ENCODE data around the gene DNAJC30.
"Not testable (repeated sequence)": the region's sequence is repeated elsewhere in the genome, so short reads cannot be mapped to it uniquely, and the experiment has no call there.

DNAJC30 gene

DNA sequence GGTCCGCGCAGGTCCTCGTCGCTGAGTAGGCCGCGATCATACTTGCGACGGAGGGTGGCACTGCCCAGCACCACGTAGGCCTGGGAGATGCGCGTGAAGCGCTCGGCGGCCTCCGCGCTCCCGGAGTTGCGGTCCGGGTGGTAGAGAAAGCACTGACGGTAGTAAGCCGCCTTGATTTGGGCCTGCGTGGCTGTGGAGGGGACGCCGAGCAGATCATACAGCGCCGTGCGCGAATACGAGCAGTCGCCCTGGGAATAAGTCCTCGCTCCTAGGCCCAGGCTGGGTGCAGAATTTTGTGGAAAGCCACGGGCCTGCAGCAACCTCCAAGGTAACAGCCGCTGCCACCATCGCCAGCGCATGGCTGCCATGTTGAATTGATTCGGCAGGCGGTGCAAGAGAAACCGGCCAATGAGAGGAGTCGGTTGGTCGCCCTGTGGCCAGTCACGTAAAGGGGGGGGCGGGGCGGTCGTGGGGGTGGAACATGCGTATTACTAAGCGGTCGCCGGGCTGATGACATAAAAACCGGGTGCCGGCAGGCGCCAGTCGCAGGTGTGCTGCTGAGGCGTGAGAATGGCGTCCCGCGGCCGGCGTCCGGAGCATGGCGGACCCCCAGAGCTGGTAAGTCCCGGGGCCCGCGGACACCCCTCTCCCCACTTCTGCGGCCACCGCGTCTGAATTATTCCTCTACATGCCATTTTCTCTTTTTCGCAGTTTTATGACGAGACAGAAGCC lies at the start of gene DNAJC30, which contains the start of gene BUD23:
TSS of gene DNAJC30 (minus strand) at position 398 of the 732 bp plus-strand sequence. CDS start at position 368, 30 bp downstream.
TSS of gene BUD23 (plus strand) at position 542 of the 732 bp plus-strand sequence. CDS start at position 571, 29 bp downstream.
- DNase-seq, result peak; percentile 25 to 84

DNA sequence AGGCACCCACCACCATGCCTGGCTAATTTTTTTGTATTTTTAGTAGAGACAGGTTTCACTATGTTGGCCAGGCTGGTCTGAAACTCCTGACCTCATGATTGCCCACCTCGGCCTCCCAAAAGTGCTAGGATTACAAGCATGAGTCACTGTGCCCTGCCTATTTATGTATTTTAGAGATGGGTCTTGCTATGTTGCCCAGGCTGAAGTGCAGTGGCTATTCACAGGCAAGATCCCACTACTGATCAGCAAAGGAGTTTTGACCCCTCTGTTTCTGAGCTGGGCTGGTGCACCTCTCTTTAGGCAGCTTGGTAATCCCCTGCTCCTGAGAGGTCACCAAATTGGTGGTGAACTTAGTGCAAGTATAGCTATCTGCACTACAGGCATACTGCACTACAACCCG lies 49.1 kb upstream of the DNAJC30 start:
- no peak for DNase-seq

DNA sequence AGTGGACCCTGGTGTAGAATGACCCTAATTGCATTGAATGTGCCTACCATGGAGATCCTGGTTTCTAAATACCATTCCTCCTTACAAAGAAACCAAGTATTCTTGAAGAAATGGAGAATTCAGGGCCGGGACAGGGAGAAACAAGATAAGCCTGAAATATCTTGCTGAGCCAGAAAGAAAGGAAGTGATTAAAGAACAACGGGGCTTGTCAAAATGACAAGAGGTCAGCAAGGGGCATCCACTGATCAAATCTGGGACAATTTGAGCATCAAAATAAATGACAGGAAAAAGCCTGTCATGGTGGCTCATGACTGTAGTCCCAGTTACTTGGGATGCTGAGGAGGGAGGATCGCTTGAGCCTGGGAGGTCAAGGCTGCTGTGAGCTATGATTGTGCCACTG lies 47.2 kb upstream of the DNAJC30 start:
- DNase-seq, result no peak

GRCh38 chr7:73728551-73728950 lies 45.3 kb upstream of the DNAJC30 start:
- DNase-seq, result no peak

DNA sequence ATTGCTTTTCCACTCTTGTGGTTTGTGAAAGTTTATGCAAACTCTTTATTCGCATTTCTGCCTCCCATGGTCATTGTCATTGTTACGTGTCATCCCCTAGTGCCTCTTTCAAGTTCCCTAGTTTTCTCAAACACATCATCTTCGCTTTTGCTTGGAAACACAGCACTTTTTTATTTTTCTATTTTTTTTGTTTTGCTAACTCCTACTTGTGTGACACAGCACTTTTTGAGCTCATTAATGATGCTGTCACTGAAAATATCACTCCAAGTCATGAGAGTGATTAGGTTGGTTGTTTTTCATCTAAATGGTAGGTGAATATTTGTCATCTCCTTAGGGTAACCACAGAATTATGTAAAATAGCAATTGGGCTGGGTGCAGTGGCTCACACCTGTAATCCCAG lies 44.7 kb upstream of the DNAJC30 start:
- no peak for DNase-seq

- DNase-seq, result no peak
Measured at GRCh38 chr7:73726083-73726466, 42.8 kb upstream of the DNAJC30 start.

DNA sequence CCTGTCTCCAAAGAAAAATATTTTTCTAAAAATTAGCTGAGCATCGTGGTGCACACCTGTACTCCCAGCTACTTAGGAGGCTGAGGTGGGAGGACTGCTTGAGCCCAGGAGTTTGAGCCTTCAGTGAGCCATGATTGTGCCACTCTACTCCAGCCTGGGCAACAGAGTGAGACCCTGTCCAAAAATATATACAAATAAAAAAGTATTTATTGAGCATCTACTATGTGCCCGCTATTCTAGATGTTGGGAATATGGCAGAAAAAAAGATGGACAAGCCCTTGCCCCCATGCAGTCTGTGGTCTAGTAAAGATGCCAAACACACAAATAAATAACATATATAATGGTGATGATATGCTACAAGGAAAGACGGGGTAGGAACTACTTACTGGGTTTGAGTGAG lies 40.6 kb upstream of the DNAJC30 start:
- no peak for DNase-seq

GRCh38 chr7:73722785-73723184 lies 39.5 kb upstream of the DNAJC30 start:
- no peak for DNase-seq

GRCh38 chr7:73722182-73722581 lies 38.9 kb upstream of the DNAJC30 start:
- not testable (repeated sequence) for DNase-seq

DNA sequence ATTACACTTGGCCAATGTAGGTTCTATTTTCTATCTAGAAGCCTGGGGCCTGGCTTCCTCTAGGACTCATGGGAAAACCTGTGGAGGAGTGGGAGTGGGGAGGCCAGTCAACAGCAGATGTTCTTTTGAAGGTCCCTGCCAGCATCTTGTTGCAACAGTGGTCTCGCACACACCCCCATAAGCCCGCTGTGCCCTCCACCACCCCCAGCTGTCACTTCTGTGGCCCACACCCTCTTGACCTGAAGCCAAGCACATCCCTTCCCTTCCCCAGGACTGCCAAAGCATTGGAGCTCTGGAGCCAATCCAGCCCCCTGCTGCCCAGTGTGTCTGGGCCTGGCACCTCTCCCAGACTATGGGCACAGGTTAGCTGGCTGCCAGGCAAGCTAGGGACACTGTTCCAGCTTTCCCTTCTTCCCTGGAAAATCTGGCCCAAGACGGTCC lies 38.1 kb upstream of the DNAJC30 start:
- peak; percentile 90 to 93 for DNase-seq

DNA sequence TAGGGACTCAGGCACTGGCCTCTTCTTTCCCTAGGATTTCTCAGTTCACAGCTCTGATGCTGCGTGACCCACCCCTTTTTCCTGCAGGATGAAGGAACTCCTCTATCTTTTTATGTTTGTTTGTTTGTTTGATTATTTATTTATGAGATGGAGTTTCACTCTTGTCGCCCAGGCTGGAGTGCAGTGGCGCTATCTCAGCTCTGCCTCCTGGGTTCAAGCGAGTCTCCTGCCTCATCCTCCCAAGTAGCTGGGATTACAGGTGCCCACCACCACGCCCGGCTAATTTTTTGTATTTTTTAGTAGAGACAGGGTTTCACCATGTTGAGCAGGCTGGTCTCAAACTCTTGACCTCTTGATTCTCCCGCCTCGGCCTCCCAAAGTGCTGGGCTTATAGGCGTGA lies 37.2 kb upstream of the DNAJC30 start:
- not testable (repeated sequence) for DNase-seq

GRCh38 chr7:73719806-73720169 lies 36.5 kb upstream of the DNAJC30 start:
- DNase-seq, result no peak

DNA sequence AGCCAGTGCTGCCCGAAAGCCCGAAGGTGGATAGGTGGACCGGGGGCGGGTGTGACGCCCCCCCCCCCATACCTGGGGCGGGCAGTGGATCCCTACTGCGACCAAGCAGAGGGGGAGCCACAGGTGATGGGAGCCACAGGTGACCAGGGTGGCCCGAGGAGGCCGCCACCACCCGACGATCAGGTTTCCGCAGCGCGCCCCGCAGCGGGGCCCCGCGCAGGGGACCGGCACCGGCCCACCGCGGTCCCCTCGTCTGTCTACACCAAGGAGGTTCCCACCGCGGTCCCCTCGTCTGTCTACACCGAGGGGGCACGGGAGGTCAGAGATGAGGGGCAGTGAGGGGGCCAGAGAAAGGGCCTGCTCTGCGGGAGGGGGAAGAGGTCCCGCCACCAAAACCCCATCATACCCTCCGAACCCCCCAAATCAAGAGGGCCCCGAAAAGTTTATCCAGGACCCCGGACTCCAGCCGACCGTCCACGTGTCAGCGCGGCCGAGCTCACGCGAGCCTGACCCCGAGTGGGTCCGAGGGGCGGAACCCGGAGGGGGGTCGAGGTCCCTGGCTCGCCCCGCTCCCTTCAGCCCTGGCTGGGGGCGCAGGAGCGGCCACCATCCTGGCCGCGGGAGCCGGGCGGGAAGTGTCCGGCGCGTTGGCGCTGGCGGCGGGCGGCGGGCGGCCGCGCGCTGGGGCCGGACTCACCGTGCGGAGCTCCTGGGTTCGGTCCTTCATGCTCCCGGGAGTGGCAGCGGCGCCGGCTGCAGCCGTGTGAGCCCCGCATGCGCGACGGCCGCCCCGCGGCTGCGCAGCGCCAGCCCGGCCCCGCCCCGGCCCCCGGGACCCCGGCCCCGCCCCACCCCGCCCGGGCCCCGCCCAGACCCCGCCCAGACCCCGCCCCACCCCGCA lies 35.9 kb upstream of the DNAJC30 start, which contains the start of gene STX1A:
TSS of gene STX1A (minus strand) at position 765 of the 901 bp plus-strand sequence. CDS start at position 727, 38 bp downstream.
- no peak for DNase-seq

GRCh38 chr7:73718438-73718881 lies 35.2 kb upstream of the DNAJC30 start:
- DNase-seq, result no peak

DNA sequence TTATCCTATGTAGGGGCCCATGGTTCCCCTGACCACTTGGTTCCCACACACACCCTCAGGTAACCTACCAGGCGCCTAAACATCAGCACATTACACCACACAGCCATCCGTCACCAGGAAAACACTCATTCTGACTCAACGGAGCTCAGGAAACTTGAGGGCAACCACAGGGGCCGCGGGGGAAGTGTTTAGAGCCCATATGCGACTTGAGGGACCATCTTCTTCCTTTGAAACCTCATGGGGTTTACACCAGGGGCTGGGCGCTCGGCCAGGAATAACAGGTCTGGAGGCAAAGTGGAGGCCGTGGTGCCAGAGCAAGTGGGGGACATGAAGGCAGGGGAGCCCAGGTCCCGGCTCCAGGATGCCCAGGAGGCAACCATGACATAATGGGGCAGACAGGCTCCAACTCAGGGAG lies 34.7 kb upstream of the DNAJC30 start:
- DNase-seq, result no peak

DNA sequence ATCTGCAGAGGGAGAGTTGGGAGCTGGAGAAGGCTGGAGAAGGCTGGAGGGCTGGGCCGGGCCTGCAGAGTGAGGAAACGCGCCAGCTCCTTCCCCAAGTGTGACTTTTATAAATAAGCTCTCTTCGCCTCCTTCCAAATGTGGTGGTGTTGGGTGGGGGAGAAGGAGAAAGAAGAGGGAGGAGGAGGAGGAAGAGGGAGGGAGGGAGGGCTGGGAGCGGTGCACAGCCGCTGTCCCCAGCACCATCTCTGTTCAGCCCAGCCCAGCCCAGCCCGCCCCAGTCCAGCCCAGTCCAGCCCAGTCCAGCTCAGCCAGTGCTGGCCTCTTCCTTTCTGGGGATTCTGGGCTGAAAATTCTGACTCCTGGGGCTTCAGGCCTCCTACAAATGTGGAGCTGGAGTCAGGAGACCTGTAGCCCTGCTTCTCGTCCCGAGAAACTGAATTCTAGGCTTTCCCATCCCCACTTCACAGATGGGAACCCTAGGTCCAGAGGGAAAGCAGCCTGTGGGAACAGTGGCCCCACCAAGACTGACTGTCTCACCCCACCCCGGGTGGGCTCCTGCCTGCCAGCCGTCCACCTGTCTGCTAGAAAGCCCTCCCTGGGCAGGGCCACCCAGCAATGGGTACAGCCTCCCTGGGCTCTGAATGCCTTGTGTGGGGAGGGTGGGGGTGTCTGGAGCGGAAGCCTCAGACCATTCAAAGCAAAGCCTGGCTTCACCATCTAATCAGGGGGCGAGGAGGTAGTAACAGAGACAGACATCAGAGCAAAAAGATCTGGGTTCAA lies 34.0 kb upstream of the DNAJC30 start:
- no peak for DNase-seq

- no peak for DNase-seq
Measured at GRCh38 chr7:73716318-73716890, 33.2 kb upstream of the DNAJC30 start.

DNA sequence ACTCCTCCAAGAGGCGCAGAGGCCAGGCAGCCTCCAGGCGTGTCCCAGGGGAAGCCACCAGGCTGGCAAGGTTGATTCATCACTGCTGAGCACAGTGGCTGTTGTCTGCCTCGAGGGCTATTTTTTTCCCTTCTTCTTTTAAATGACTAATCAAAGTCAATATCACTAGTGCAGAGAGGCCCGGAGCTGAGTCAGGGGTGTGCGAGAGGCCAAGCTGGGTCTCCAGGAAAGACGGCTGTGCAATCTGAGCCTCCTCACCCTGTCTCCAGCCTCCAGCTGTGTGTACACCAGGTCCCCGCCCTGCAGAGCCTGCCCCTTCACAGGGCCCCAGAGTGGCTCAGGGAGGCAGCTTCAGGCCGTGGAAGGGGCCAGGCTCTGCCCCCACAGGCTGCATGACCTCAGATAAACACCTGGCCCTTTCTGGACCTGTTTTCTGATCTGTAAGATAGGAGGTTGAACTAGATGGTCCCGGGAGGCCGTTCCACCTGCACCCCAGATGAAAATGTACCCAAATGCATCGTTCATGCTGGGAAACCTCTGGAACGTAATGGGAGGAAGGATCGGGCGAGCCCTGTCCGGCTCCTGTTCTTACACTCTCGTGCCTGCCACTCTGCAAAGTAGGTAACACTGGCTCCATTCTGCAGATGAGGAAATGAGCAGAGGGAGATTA lies 32.5 kb upstream of the DNAJC30 start:
- no peak for DNase-seq

DNA sequence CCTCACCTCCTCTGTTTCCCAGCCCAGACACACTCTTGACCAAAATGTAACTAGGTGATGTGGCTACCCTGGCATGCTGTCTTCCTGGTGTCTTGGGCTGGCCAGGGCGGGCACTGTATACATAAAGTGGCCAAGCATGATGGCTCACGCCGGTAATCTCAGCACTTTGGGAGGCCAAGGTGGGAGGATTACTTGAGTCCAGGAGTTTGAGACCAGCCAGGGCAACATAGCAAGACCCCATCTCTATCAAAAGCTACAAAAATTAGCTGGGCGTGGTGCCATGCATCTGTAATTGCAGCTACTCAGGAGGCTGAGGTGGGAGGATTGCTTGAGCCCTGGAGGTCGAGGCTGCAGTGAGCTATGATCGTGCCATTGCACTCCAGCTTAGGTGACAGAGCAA lies 30.1 kb upstream of the DNAJC30 start:
- DNase-seq, result not testable (repeated sequence)

DNA sequence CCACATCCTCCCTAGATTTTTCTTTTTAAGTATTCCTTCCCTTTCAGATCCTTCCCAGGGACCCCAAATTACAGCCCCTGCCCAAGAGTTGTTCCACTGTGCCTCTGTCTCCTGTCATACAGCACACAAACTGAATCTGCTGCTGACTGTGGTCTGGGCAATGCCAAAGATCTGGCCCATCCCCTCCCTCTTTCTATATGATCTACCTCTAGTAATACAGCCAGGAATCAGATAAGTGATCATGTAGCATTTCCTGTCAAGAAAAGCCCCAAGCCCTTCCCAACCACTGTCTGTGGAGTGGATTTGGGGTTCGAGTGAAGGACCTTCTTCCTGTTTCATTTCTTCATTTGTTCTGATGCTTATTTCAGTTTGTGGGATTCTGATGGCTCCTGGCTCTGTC lies 29.5 kb upstream of the DNAJC30 start:
- DNase-seq, result no peak

DNA sequence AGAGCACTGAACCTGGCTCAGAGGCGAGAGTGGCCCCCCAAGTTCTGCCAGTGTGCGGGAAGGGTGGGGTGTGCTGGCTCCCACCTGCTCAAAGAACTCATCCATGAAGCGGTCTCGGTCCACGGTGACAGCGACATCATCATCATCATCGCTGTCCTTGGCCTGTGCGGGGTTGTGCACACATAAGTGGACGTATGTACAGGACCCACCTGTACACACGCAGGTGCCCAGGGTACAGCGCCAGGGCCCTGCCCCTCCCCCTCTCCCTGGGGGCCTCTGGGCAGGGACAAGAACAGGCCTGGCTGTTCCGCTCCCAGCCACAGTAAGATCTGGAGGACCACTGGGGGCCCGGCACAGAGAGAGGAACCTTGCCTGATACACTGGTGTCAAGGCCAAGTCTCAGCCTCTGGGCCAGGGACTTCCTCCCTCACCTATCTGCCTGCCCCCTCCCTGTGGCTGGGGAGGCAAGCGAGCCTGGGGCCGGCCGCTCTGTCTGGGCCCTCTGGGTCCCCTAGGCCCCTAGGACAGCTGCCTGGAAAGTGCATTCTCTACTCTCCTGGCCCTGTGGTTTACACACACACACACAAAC lies 25.8 kb upstream of the DNAJC30 start:
- DNase-seq, result no peak
